HEK293 (cell line): ENCODE results near the gene BCL6.

Source experiments
- CTCF ChIA-PET: fragments of 350-600 bp; formaldehyde crosslinking; extraction: SDS; loops from one replicate; lab custom pipeline; 2021; ENCODE audit warnings: antibody characterized with exemption; lab: Yijun Ruan, JAX
- POLR2A ChIA-PET: fragments of 300-600 bp; formaldehyde crosslinking; extraction: SDS; loops from one replicate; lab custom pipeline; 2020; ENCODE audit warnings: antibody characterized with exemption, inconsistent platforms; lab: Yijun Ruan, JAX
- H3K27ac ChIP-seq: fragments of 200-500 bp; sonication (Bioruptor generic); 2 replicates; pipeline ENCODE4 v1.5.1; 2014; ENCODE audit warnings: low read depth, low read length, control low read depth, inconsistent platforms; ENCODE audit errors: extremely low read depth
- H3K36me3 ChIP-seq, 2 experiments: fragments of 200-500 bp in 1 of 2; sonication (Bioruptor generic) in 1 of 2; 1 replicate in 1 of 2; 2 replicates in 1 of 2; pipeline ENCODE4 v1.5.1; 2014 to 2017; ENCODE audit warnings: inconsistent platforms in 2 of 2, low read length in 2 of 2; ENCODE audit not compliant: control insufficient read depth in 2 of 2, insufficient read depth in 1 of 2
- H3K4me1 ChIP-seq: fragments of 200-500 bp; sonication (Bioruptor generic); 2 replicates; pipeline ENCODE4 v1.5.1; 2014; ENCODE audit warnings: mild to moderate bottlenecking, low read length, inconsistent platforms; ENCODE audit not compliant: control insufficient read depth, insufficient read depth
- H3K4me3 ChIP-seq: 2 replicates; pipeline ENCODE4 v1.5.1; 2011; ENCODE audit warnings: low read depth, mild to moderate bottlenecking, control low read depth, low read length, moderate library complexity
- H3K9me3 ChIP-seq: fragments of 200-500 bp; sonication (Bioruptor generic); 2 replicates; pipeline ENCODE4 v1.5.1; 2014; ENCODE audit warnings: low read depth, low read length, inconsistent platforms; ENCODE audit not compliant: control insufficient read depth, insufficient read depth
- EGR2 ChIP-seq: fragments of 450-650 bp; formaldehyde crosslinking; IDR thresholded peaks from 2 replicates; pipeline ENCODE4 v1.5.1; 2016; ENCODE audit warnings: low read depth, missing biosample characterization, missing genetic modification characterization
- KLF9 ChIP-seq: fragments of 450-650 bp; formaldehyde crosslinking; IDR thresholded peaks from 2 replicates; pipeline ENCODE4 v1.5.1; 2016; ENCODE audit warnings: missing biosample characterization, missing genetic modification characterization, low read depth
- REST ChIP-seq: fragments of 450-650 bp; formaldehyde crosslinking; IDR thresholded peaks from 2 replicates; pipeline ENCODE4 v1.5.1; 2016; ENCODE audit warnings: missing biosample characterization, missing genetic modification characterization
- ZNF112 ChIP-seq: fragments of 450-650 bp; formaldehyde crosslinking; IDR thresholded peaks from 2 replicates; pipeline ENCODE4 v1.5.0; 2017; ENCODE audit warnings: missing biosample characterization, missing genetic modification characterization
- ZNF140 ChIP-seq: fragments of 450-650 bp; formaldehyde crosslinking; IDR thresholded peaks from 2 replicates; pipeline ENCODE4 v1.5.1; 2016; ENCODE audit warnings: missing biosample characterization, missing genetic modification characterization
- ZNF184 ChIP-seq: fragments of 450-650 bp; IDR thresholded peaks from 2 replicates; pipeline ENCODE4 v1.5.1; 2018; ENCODE audit warnings: missing biosample characterization, mild to moderate bottlenecking, missing genetic modification characterization
- ZNF24 ChIP-seq: fragments of 450-650 bp; formaldehyde crosslinking; IDR thresholded peaks from 2 replicates; pipeline ENCODE4 v1.5.1; 2016; ENCODE audit warnings: missing biosample characterization, missing genetic modification characterization
- ZNF391 ChIP-seq: fragments of 450-650 bp; formaldehyde crosslinking; IDR thresholded peaks from 2 replicates; pipeline ENCODE4 v1.5.1; 2016; ENCODE audit warnings: low read depth, missing biosample characterization, missing genetic modification characterization, borderline replicate concordance
- ZNF488 ChIP-seq: fragments of 450-650 bp; formaldehyde crosslinking; IDR thresholded peaks from 2 replicates; pipeline ENCODE4 v1.5.1; 2016; ENCODE audit warnings: missing biosample characterization, missing genetic modification characterization
- ZNF501 ChIP-seq: fragments of 450-650 bp; formaldehyde crosslinking; IDR thresholded peaks from 2 replicates; pipeline ENCODE4 v1.5.1; 2016; ENCODE audit warnings: missing biosample characterization, missing genetic modification characterization
- ZNF555 ChIP-seq: fragments of 450-650 bp; formaldehyde crosslinking; conservative IDR thresholded peaks from 2 replicates; pipeline ENCODE4 v1.5.1; 2017; ENCODE audit warnings: missing biosample characterization, mild to moderate bottlenecking, missing genetic modification characterization, inconsistent platforms
- ZNF830 ChIP-seq: fragments of 450-650 bp; IDR thresholded peaks from 2 replicates; pipeline ENCODE4 v1.5.0; 2018; ENCODE audit warnings: missing biosample characterization, missing genetic modification characterization, low read depth, mild to moderate bottlenecking, moderate library complexity
- TF ChIP-seq, protein P1 (sequence below): fragments of 450-650 bp; formaldehyde crosslinking; IDR thresholded peaks from 2 replicates; pipeline ENCODE4 v1.5.1; 2016; ENCODE audit warnings: missing biosample characterization, missing genetic modification characterization, low read depth
- TF ChIP-seq, protein P2 (sequence below): fragments of 450-650 bp; formaldehyde crosslinking; IDR thresholded peaks from 2 replicates; pipeline ENCODE4 v1.5.1; 2016; ENCODE audit warnings: missing biosample characterization, missing genetic modification characterization

BCL6 gene

GRCh38 chr3:187747506-187747905 lies 2.2 kb upstream of the BCL6 start (continued):
- TF ChIP-seq ZNF555 (tag by site-specific recombination) (no peak), ZNF830 (no peak), ZNF24 (tag by site-specific recombination) (no peak), ZNF501 (no peak), EGR2 (no peak)

- POLR2A ChIA-PET: interaction anchor here (0.6 to 1.6 kb wide), 3 partner anchors 784 to 1201 kb away, joined by 3 to 15 read pairs (median 4); partner anchors contain the start of gene DNAJB11
- Histone ChIP-seq H3K9me3 (no peaks in the 10 kb centered on the region), H3K27ac (no peak overlapping the region), H3K4me3 (no peak overlapping the region), H3K36me3 (no peaks in the 10 kb centered on the region), H3K4me1 (no peaks in the 10 kb centered on the region)
- TF ChIP-seq, protein P1, sequence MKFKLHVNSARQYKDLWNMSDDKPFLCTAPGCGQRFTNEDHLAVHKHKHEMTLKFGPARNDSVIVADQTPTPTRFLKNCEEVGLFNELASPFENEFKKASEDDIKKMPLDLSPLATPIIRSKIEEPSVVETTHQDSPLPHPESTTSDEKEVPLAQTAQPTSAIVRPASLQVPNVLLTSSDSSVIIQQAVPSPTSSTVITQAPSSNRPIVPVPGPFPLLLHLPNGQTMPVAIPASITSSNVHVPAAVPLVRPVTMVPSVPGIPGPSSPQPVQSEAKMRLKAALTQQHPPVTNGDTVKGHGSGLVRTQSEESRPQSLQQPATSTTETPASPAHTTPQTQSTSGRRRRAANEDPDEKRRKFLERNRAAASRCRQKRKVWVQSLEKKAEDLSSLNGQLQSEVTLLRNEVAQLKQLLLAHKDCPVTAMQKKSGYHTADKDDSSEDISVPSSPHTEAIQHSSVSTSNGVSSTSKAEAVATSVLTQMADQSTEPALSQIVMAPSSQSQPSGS (tag by site-specific recombination): no peak
- TF ChIP-seq ZNF140 (tag by site-specific recombination) (no peak), ZNF391 (no peak), ZNF184 (no peak), ZNF112 (tag by site-specific recombination) (no peak), REST (no peak), ZNF488 (no peak), KLF9 (tag by site-specific recombination) (no peak)
- TF ChIP-seq, protein P2, sequence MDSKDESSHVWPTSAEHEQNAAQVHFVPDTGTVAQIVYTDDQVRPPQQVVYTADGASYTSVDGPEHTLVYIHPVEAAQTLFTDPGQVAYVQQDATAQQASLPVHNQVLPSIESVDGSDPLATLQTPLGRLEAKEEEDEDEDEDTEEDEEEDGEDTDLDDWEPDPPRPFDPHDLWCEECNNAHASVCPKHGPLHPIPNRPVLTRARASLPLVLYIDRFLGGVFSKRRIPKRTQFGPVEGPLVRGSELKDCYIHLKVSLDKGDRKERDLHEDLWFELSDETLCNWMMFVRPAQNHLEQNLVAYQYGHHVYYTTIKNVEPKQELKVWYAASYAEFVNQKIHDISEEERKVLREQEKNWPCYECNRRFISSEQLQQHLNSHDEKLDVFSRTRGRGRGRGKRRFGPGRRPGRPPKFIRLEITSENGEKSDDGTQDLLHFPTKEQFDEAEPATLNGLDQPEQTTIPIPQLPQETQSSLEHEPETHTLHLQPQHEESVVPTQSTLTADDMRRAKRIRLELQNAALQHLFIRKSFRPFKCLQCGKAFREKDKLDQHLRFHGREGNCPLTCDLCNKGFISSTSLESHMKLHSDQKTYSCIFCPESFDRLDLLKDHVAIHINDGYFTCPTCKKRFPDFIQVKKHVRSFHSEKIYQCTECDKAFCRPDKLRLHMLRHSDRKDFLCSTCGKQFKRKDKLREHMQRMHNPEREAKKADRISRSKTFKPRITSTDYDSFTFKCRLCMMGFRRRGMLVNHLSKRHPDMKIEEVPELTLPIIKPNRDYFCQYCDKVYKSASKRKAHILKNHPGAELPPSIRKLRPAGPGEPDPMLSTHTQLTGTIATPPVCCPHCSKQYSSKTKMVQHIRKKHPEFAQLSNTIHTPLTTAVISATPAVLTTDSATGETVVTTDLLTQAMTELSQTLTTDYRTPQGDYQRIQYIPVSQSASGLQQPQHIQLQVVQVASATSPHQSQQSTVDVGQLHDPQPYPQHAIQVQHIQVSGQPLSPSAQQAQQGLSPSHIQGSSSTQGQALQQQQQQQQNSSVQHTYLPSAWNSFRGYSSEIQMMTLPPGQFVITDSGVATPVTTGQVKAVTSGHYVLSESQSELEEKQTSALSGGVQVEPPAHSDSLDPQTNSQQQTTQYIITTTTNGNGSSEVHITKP: no peak
- CTCF ChIA-PET: interaction anchor here (0.6 to 1.5 kb wide), 12 partner anchors 8 to 1371 kb away, joined by 3 to 7 read pairs (median 3); no protein-coding TSS in a partner anchor
These were observed 1.4 kb upstream of the BCL6 start for GRCh38 chr3:187746442-187747281.
